HepG2 (cell line): Measurements from ENCODE around the gene SMTN. TPM values are rescaled to one million over a fixed set of nuclear protein-coding genes. Genes with fewer than 3 reads are reported as not detected.

Experiments
- ATAC-seq: fragments of 200-7000 bp; cut with Tn5 transposase; 3 replicates; pipeline ENCODE4 v1.9.1; 2020; ENCODE audit warnings: mild to moderate bottlenecking, moderate library complexity
- BruUV-seq: library from RNA; stranded (reverse); fragments of 400-500 nt; replicated peaks from 2 replicates; lab custom pipeline; 2021; lab: Mats Ljungman, UMichigan
- CTCF ChIA-PET: fragments of 300-600 bp; formaldehyde crosslinking; extraction: SDS; loops from one replicate; lab custom pipeline; 2021; ENCODE audit warnings: low total read pairs, inconsistent platforms, low intra/inter-chr PET ratio; lab: Yijun Ruan, JAX
- POLR2A ChIA-PET: fragments of 350-600 bp; sonication (Branson Sonifier 250); formaldehyde crosslinking; loops from one replicate; lab custom pipeline; 2020; ENCODE audit warnings: antibody characterized with exemption, inconsistent platforms; lab: Yijun Ruan, JAX
- DNase-seq: peaks from one replicate; pipeline ENCODE4 v3.0.0-alpha.2; 2015; ENCODE audit warnings: low spot score
- FAIRE-seq: peaks from 3 replicates; lab custom pipeline; 2011; peaks lifted over from hg19 to GRCh38; lab: Jason Lieb, UNC
- H2AFZ ChIP-seq: one replicate; pipeline ENCODE4 v1.6.1; 2011; ENCODE audit warnings: low read length, inconsistent platforms
- H3K27ac ChIP-seq: fragments of 300-600 bp; 3 replicates; pipeline ENCODE4 v1.8.0; 2011; ENCODE audit warnings: mixed run types, mild to moderate bottlenecking, mixed read lengths, low read length, inconsistent platforms; ENCODE audit not compliant: insufficient read depth; ENCODE audit errors: extremely low read length
- H3K27me3 ChIP-seq, 2 experiments: fragments of 200-600 bp in 1 of 2; 2 replicates in 1 of 2; 3 replicates in 1 of 2; pipeline versions ENCODE4 v1.6.0 to v1.8.0; 2011; ENCODE audit warnings: low read length in 2 of 2, mild to moderate bottlenecking in 2 of 2, moderate library complexity in 2 of 2, inconsistent platforms in 1 of 2; ENCODE audit not compliant: insufficient read depth in 2 of 2, control insufficient read depth in 1 of 2
- H3K36me3 ChIP-seq, 2 experiments: fragments of 200-600 bp in 1 of 2; replicated peaks in 1 of 2; 2 replicates in 1 of 2; 3 replicates in 1 of 2; pipeline versions ENCODE4 v1.5.1 to v1.8.0; 2011; ENCODE audit warnings: low read length in 2 of 2, inconsistent platforms in 1 of 2; ENCODE audit not compliant: insufficient read depth in 2 of 2, control insufficient read depth in 1 of 2
- H3K4me1 ChIP-seq: 2 replicates; pipeline ENCODE4 v1.5.1; 2012; ENCODE audit warnings: low read length, inconsistent platforms; ENCODE audit not compliant: insufficient read depth
- H3K4me2 ChIP-seq: 2 replicates; pipeline ENCODE4 v1.6.0; 2011; ENCODE audit warnings: low read depth, low read length, inconsistent platforms
- H3K4me3 ChIP-seq, 3 experiments: fragments of 200-600 bp in 1 of 3; sonication (generic), shearing (Covaris generic) in 1 of 3; replicated peaks in 1 of 3; 2 replicates each; pipeline ENCODE4 v1.5.1; 2011 to 2016; ENCODE audit warnings: low read length in 3 of 3, inconsistent platforms in 2 of 3, low read depth in 2 of 3, mild to moderate bottlenecking in 2 of 3, control low read depth in 1 of 3, mixed read lengths in 1 of 3; ENCODE audit not compliant: insufficient read depth in 1 of 3
- H3K79me2 ChIP-seq: one replicate; pipeline ENCODE4 v1.6.1; 2011; ENCODE audit warnings: low read length, inconsistent platforms; ENCODE audit not compliant: insufficient read depth
- H3K9ac ChIP-seq: 2 replicates; pipeline ENCODE4 v1.6.0; 2011; ENCODE audit warnings: mild to moderate bottlenecking, low read depth, low read length, inconsistent platforms; ENCODE audit not compliant: insufficient read depth
- H3K9me3 ChIP-seq: 2 replicates; pipeline ENCODE4 v1.5.1; 2012; ENCODE audit warnings: mild to moderate bottlenecking, low read length
- H4K20me1 ChIP-seq: 2 replicates; pipeline ENCODE4 v1.6.0; 2011; ENCODE audit warnings: inconsistent platforms, mild to moderate bottlenecking, low read length, moderate library complexity; ENCODE audit not compliant: insufficient read depth
- CHD4 ChIP-seq: fragments of 200-600 bp; sonication (generic); IDR thresholded peaks from 2 replicates; pipeline ENCODE4 v1.7.0; 2017; ENCODE audit warnings: mild to moderate bottlenecking, low read length, borderline replicate concordance
- PBX2 ChIP-seq: IDR thresholded peaks from 2 replicates; pipeline ENCODE4 v1.6.1; 2016; ENCODE audit warnings: control low read depth
- SSRP1 ChIP-seq: IDR thresholded peaks from 2 replicates; pipeline ENCODE4 v1.6.1; 2016; ENCODE audit warnings: control low read depth
- TMF1 ChIP-seq: sonication (generic); formaldehyde crosslinking; IDR thresholded peaks from 2 replicates; pipeline ENCODE4 v1.8.1; 2022; ENCODE audit warnings: low read depth, missing genetic modification reagents
- ZNF232 ChIP-seq: sonication (generic); formaldehyde crosslinking; IDR thresholded peaks from 2 replicates; pipeline ENCODE4 v1.4.0; 2020; ENCODE audit warnings: missing genetic modification reagents, borderline replicate concordance
- ZNF24 ChIP-seq: fragments of 450-650 bp; IDR thresholded peaks from 2 replicates; pipeline ENCODE4 v1.6.1; 2017; ENCODE audit warnings: antibody characterized with exemption, mild to moderate bottlenecking
- ZNF318 ChIP-seq: sonication (generic); formaldehyde crosslinking; IDR thresholded peaks from 2 replicates; pipeline ENCODE4 v1.4.0; 2020; ENCODE audit warnings: mild to moderate bottlenecking, missing genetic modification reagents
- ZNF781 ChIP-seq: sonication (generic); formaldehyde crosslinking; IDR thresholded peaks from 2 replicates; pipeline ENCODE4 v1.5.1; 2020; ENCODE audit warnings: borderline replicate concordance, mild to moderate bottlenecking, missing genetic modification reagents; ENCODE audit errors: not compliant biosample characterization
- ZNF782 ChIP-seq: sonication (generic); formaldehyde crosslinking; IDR thresholded peaks from 2 replicates; pipeline ENCODE4 v1.4.0; 2020; ENCODE audit warnings: missing genetic modification reagents, mild to moderate bottlenecking, borderline replicate concordance
- ZSCAN9 ChIP-seq: IDR thresholded peaks from 2 replicates; pipeline ENCODE4 v1.6.1; 2016; ENCODE audit warnings: borderline replicate concordance
- WGBS: methylation state at CpG from one replicate; pipeline ENCODE4 v1.1.6; 2017; ENCODE audit warnings: low lambda C conversion rate; 5-methylcytosine and 5-hydroxymethylcytosine counted together
- in situ Hi-C: cut with HindIII; loops from 2 replicates; pipeline ENCODE4 v1.10.0; 2017; ENCODE audit warnings: low pct_unique_long_range_greater_than_20kb; ENCODE audit not compliant: extremely low pct_ligation_motif_present
- intact Hi-C: fragments of 100-400 bp; cut with micrococcal nuclease; formaldehyde crosslinking; loops from one replicate; pipeline ENCODE4 v1.10.0; 2022; ENCODE audit not compliant: unreplicated experiment
- polyA plus RNA-seq, 8 experiments: library from polyadenylated mRNA; depleted of rRNA in 3 of 8; stranded (reverse) in 7 of 8; unstranded in 1 of 8; fragments of >200 nt; fragmentation: Illumina TruSeq in 4 of 8; extraction: Trizol in 4 of 8; gene quantifications; 2 replicates each; pipeline versions ENCODE4 v1.2.1 to v1.2.3, GENCODE V29; 2011 to 2016; ENCODE audit warnings: low read depth in 4 of 8, missing spikeins in 1 of 8, mixed read lengths in 1 of 8; ENCODE audit not compliant: insufficient read depth in 1 of 8
- total RNA-seq, 5 experiments: library from RNA; depleted of rRNA; stranded (reverse); fragments of >200 nt; fragmentation: Illumina TruSeq; extraction: Trizol; gene quantifications; 2 replicates each; pipeline ENCODE4 v1.2.3, GENCODE V29; 2016; ENCODE audit warnings: low read depth in 1 of 5

SMTN gene
- total and polyA plus RNA-seq, 2 of the 13 experiments (the other 11 are each of a cell fraction or from before 2014, with no cell fraction given), result 14.7 to 26.1 TPM

DNA sequence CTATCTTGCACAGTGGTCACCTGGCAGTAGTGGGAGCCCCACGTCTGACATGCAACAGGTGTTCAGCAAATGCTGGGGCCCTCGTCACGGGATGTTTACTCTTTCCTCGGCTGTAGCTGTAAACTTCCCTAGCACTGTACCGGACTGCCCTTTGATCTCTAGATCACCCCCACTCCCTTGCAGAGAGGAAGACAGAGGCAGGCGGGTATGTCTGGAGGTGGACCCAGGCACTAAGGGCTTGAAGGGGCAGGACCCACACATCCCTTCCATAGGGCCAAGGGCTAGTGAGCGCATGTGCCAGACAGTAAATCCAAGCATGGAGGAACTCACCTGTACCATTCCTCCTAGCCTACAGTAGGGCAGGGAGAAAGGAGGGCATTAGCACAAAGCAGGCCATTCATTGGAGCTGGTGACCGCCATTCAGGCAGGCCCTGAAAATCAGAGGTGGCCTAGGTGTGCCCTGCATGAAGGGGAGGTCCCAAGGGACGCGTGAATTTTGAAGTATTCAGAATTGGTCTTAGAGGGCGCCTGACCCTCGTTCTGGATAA is 1.9 kb upstream of the SMTN start (continued):
- TF ChIP-seq PBX2 (CRISPR knock-in tag), result peak; percentile 88

DNA sequence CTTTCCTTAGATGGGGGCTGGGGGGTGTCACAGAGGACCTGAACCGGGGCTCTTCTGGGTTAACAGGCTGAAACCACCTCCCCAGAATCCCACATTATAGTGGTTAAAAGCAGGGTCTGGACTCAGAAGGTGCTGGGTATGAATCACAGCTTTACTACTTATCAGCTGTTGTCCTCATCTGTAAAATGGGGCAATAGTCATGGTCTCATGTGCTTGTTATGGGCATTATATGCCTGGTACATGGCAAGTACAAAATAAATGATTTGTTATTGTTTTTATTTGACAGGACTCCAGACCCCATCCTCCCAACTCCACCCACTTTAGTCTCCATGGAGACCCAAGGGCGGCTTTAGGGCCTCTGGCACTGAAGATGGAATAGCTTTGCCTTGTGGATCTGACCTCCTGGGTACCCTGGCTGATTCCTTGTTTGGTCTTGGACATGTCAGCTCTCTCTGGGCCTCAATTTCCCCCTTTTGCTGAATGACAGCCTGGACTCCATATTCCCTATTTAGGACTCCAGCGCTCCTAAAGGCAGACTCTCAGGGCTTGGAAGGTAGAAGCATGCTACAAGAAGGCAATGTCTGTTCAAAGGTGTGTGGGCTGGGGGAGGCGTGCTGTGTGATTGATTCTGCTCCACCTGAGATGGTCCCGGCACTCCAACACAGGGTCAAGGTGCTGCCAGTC is 812 bp upstream of the SMTN start:
- ATAC-seq (no peak), FAIRE-seq (no peak), DNase-seq (no peak)
- 55% methylated on average over 4 of the region's 5 CpGs for WGBS
- CTCF ChIA-PET, result no interaction called here
- H3K9ac ChIP-seq, result peak overlapping the region; percentile 80
- peak overlapping the region; percentile 93 for H3K4me2 ChIP-seq
- peaks cover 3% of the 10 kb centered on the region for H3K79me2 ChIP-seq
- H2AFZ ChIP-seq, result no peak overlapping the region
- peaks cover 2 to 6% of the 10 kb centered on the region in 2 experiments; a peak in 1 of 5 replicates for H3K36me3 ChIP-seq
- H3K9me3 ChIP-seq, result no peaks in the 10 kb centered on the region
- no peaks in the 10 kb centered on the region for H4K20me1 ChIP-seq
- intact Hi-C loops, result loop anchor here (5.0 kb wide), 3 partner anchors 98 to 133 kb away; partner anchors contain the start of genes MORC2 and TUG1
- peaks cover 47% of the 10 kb centered on the region for H3K4me1 ChIP-seq
- POLR2A ChIA-PET, result interaction anchor here (0.5 to 6.5 kb wide), 19 partner anchors 9 to 266 kb away, joined by 3 to 113 read pairs (median 4); partner anchors contain the start of genes MORC2, PATZ1, SELENOM and TUG1
- peak overlapping the region; percentile 71 to 92 (median 89) for H3K4me3 ChIP-seq
- TSS peak; percentile 92 for BruUV-seq
- peak overlapping the region; percentile 74 for H3K27ac ChIP-seq
- in situ Hi-C loops, result loop anchor here (5.0 kb wide), 1 partner anchor 113 kb away; the partner anchor contains the start of genes MORC2 and TUG1
- no peaks in the 10 kb centered on the region; a peak in 1 of 5 replicates for H3K27me3 ChIP-seq
- TF ChIP-seq SSRP1 (CRISPR knock-in tag) (0 out of 2 replicates have a peak, but pooled peaks have one; percentile 28), TMF1 (CRISPR knock-in tag) (0 out of 2 replicates have a peak, but pooled peaks have one; percentile 12), ZNF781 (CRISPR knock-in tag) (peak; percentile 20), CHD4 (peak; percentile 76; the same call in 1 of the 2 replicates), ZSCAN9 (0 out of 2 replicates have a peak, but pooled peaks have one; percentile 3), ZNF24 (no peak), ZNF782 (no peak), ZNF318 (CRISPR knock-in tag) (peak; percentile 16; the same call in 1 of the 2 replicates), ZNF232 (CRISPR knock-in tag) (peak; percentile 20; the same call in 1 of the 2 replicates)
